ENCODE data around the gene CHID1. TPM values are rescaled to one million over a fixed set of nuclear protein-coding genes. Genes with fewer than 3 reads are reported as not detected.
A peak's percentile ranks its signal among the peaks of the same experiment; 100 is the strongest.

Gene CHID1
- total and polyA plus RNA-seq, 2 of the 4 experiments (the other 2 are of a cell fraction) = 34.2 to 121 TPM

DNA sequence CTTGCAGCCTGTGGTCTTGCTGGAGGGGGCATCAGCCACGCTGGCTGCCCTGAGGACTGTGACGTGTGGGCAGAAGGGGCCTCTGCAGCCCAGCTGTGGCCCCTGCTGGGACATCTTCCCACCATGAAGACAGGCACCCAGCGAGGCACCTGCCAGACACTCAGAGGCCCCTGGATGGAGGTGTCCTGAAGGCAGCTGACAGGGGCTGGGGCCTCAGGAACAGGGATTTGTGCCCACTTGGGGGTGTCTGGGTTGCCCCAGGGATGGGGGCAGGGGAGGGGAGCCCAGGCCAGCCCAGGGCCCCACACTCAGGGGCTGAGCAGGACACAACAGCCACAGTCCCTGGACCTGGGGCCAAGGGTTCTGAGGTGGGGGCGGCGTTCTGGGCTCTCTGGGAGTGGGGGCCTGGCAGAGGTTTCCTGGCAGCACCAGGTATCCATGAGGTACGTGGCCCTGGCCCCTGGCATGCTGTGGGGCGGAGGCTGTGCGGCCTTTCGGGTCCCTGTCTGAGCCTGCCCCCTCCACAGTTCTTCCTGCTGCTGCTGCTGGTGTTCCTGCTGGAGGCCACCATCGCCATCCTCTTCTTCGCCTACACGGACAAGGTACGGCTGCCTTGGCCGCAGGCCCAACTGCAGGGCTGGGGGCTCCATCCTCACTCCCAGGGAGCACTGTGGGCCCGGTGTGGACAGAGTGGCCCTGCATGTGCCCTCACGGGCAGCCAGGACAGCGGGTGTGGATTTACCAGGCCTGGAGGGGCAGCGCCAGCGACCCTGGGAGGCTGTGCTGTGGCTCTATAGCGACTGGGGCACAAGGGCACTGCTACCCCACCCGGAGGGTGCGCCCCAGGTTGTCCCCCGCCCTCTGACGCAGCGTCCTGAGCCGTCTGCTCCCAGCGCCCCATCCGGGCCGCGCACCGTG is 46.4 kb downstream of the CHID1 start:
- dilution Hi-C loops (cut with HindIII; ENCODE audit: low sequenced_read_pairs, unreplicated experiment) = no loop called here
- TF ChIP-seq CHD1 (IDR thresholded peaks at IDR 0.05; ENCODE audit: low read depth, low read length) (no peak), MXI1 (IDR thresholded peaks at IDR 0.05; ENCODE audit: borderline replicate concordance, low read depth, low read length) (no peak), FOS (IDR thresholded peaks at IDR 0.05; ENCODE audit: low read depth, low read length) (no peak), RAD21 (IDR thresholded peaks at IDR 0.05; ENCODE audit: low read length) (no peak), CEBPB (IDR thresholded peaks at IDR 0.05; ENCODE audit: low read depth, low read length) (no peak), MAFK (IDR thresholded peaks at IDR 0.05; ENCODE audit: low read depth, low read length) (no peak), MAZ (IDR thresholded peaks at IDR 0.05; ENCODE audit: borderline replicate concordance, low read depth, low read length) (no peak), SMC3 (IDR thresholded peaks at IDR 0.05; ENCODE audit: low read depth, low read length) (no peak), USF2 (IDR thresholded peaks at IDR 0.05; ENCODE audit: low read depth, low read length) (no peak), RFX5 (IDR thresholded peaks at IDR 0.05; ENCODE audit: low read depth, low read length) (no peak), BHLHE40 (IDR thresholded peaks at IDR 0.05; ENCODE audit: low read depth, low read length) (no peak), NFE2L2 (IDR thresholded peaks at IDR 0.05; ENCODE audit: low read depth, low read length) (no peak)
- TF ChIP-seq, protein P1, sequence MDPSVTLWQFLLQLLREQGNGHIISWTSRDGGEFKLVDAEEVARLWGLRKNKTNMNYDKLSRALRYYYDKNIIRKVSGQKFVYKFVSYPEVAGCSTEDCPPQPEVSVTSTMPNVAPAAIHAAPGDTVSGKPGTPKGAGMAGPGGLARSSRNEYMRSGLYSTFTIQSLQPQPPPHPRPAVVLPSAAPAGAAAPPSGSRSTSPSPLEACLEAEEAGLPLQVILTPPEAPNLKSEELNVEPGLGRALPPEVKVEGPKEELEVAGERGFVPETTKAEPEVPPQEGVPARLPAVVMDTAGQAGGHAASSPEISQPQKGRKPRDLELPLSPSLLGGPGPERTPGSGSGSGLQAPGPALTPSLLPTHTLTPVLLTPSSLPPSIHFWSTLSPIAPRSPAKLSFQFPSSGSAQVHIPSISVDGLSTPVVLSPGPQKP (IDR thresholded peaks at IDR 0.05; ENCODE audit: borderline replicate concordance, low read depth, low read length) = no peak
- TF ChIP-seq, protein P2, sequence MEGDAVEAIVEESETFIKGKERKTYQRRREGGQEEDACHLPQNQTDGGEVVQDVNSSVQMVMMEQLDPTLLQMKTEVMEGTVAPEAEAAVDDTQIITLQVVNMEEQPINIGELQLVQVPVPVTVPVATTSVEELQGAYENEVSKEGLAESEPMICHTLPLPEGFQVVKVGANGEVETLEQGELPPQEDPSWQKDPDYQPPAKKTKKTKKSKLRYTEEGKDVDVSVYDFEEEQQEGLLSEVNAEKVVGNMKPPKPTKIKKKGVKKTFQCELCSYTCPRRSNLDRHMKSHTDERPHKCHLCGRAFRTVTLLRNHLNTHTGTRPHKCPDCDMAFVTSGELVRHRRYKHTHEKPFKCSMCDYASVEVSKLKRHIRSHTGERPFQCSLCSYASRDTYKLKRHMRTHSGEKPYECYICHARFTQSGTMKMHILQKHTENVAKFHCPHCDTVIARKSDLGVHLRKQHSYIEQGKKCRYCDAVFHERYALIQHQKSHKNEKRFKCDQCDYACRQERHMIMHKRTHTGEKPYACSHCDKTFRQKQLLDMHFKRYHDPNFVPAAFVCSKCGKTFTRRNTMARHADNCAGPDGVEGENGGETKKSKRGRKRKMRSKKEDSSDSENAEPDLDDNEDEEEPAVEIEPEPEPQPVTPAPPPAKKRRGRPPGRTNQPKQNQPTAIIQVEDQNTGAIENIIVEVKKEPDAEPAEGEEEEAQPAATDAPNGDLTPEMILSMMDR (conservative IDR thresholded peaks at IDR 0.05; ENCODE audit: low read depth, low read length) = no peak

More for the DNA sequence above, 46.4 kb downstream of the CHID1 start:
- Histone ChIP-seq H3K14ac (replicated peaks; ENCODE audit: low read depth, low read length) (no peak overlapping the region), H3K9me1 (ENCODE audit: insufficient read depth, low read length) (peaks cover 5% of the 10 kb centered on the region), H3K79me1 (ENCODE audit: low read depth in 1 of 2, low read length in 2 of 2) (peaks cover 19 to 53% of the 10 kb centered on the region in 2 experiments; a peak in 3 of 4 replicates), H2BK15ac (ENCODE audit: low read depth, low read length) (no peak overlapping the region), H3K4me2 (ENCODE audit: low read depth, low read length) (no peak overlapping the region), H2AK5ac (ENCODE audit: low read depth, low read length) (no peak overlapping the region), H2BK120ac (ENCODE audit: low read depth, low read length) (no peak overlapping the region), H3K4me1 (ENCODE audit: control insufficient read depth, insufficient read depth, low read length) (peaks cover 10% of the 10 kb centered on the region), H2AK9ac (replicated peaks; ENCODE audit: low read depth, low read length, poor library complexity) (peak overlapping the region; percentile 16), H4K91ac (ENCODE audit: insufficient read depth, low read depth, low read length) (no peak overlapping the region), H3K9me3 (ENCODE audit: control insufficient read depth, insufficient read depth, low read length) (no peaks in the 10 kb centered on the region), H3K18ac (ENCODE audit: low read depth, low read length) (no peak overlapping the region), H4K5ac (ENCODE audit: low read depth, low read length) (no peak overlapping the region), H3K4me3 (ENCODE audit: insufficient read depth, low read depth, low read length) (no peak overlapping the region), H4K20me1 (ENCODE audit: insufficient read depth, low read length) (peaks cover 52% of the 10 kb centered on the region), H2BK20ac (ENCODE audit: low read depth, low read length) (no peak overlapping the region), H3K4ac (ENCODE audit: low read depth, low read length) (no peak overlapping the region), H4K8ac (ENCODE audit: low read depth in 2 of 2, low read length in 2 of 2) (no peak overlapping the region), H3K9ac (ENCODE audit: low read depth, low read length) (no peak overlapping the region), H3K27ac (ENCODE audit: insufficient read depth, low read length) (no peak overlapping the region), H3K23ac (ENCODE audit: low read depth, low read length) (no peak overlapping the region), H3K27me3 (ENCODE audit: control insufficient read depth, insufficient read depth, low read length) (no peaks in the 10 kb centered on the region), H3K36me3 (ENCODE audit: control insufficient read depth, insufficient read depth, low read length) (peaks cover 34% of the 10 kb centered on the region; the same call in 1 of the 2 replicates), H2BK5ac (ENCODE audit: low read depth, low read length, poor library complexity, severe bottlenecking) (no peak overlapping the region), H3K56ac (ENCODE audit: extremely low read depth, insufficient read depth, low read length) (no peak overlapping the region), H2AFZ (replicated peaks; ENCODE audit: low read length, poor library complexity) (peak overlapping the region; percentile 63)
- BruUV-seq (replicated peaks) = no TSS peak
- DNase-seq (no peak), ATAC-seq (ENCODE audit: low read depth) (no peak)
- POLR2A ChIA-PET (ENCODE audit: unreplicated experiment) = no interaction called here
- CTCF ChIA-PET = no interaction called here
- intact Hi-C loops (cut with micrococcal nuclease) (no loop called here), in situ Hi-C loops (cut with MboI; ENCODE audit: low sequenced_read_pairs) (no loop called here)
- 97% methylated on average over 6 of the region's 31 CpGs; no CpG with 5 or more reads in 1 of the 2 experiments for WGBS, 2 experiments (ENCODE audit: extremely low coverage in 2 of 2, insufficient read length in 1 of 2)
